HG03571 (cell line): ENCODE measurements around the gene RCCD1.
A peak's percentile ranks its signal among the peaks of the same experiment; 100 is the strongest.

Experiments used
- ATAC-seq: cut with Tn5 transposase; IDR thresholded peaks from one replicate; pipeline ENCODE4 v1.9.1; 2021; ENCODE audit not compliant: unreplicated experiment

The RCCD1 gene

DNA sequence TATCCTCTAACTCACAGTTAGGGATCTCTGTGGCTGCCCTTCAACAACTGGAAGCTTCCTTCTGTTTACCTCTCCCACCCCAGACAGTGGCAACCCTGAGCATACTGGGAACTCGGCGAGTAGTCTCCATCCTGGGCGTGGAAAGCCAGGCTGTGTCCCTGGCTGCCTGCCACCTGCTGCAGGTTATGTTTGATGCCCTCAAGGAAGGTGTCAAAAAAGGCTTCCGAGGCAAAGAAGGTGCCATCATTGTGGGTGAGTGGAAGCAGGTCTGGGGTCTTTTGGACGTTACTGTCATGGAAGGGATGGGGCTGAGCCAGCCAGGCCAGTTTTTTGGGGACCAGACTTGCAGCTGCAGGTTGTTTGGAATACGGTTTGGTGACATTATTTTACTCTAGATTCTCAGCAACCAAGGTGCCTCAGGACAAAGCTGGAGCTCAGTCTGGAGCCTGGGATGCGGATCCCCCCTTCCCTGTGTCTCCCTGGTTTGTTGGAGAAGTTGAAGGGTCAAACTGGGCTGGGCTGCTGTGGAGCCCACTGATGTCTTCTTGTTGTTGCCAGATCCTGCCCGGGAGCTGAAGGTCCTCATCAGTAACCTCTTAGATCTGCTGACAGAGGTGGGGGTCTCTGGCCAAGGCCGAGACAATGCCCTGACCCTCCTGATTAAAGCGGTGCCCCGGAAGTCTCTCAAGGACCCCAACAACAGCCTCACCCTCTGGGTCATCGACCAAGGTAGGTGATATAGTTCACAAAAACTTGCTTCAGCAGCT, 12.1 kb upstream of the RCCD1 start:
- ATAC-seq, result no peak

GRCh38 chr15:90945091-90945490, 9.6 kb upstream of the RCCD1 start:
- no peak for ATAC-seq

- ATAC-seq, result no peak
These were observed 8.1 kb upstream of the RCCD1 start for GRCh38 chr15:90946538-90946937.

- ATAC-seq, result no peak
These were observed 7.6 kb upstream of the RCCD1 start for GRCh38 chr15:90946941-90947576.

GRCh38 chr15:90947577-90948357, 6.9 kb upstream of the RCCD1 start:
- no peak for ATAC-seq

- no peak for ATAC-seq
These were observed 6.2 kb upstream of the RCCD1 start for GRCh38 chr15:90948506-90948905.

DNA sequence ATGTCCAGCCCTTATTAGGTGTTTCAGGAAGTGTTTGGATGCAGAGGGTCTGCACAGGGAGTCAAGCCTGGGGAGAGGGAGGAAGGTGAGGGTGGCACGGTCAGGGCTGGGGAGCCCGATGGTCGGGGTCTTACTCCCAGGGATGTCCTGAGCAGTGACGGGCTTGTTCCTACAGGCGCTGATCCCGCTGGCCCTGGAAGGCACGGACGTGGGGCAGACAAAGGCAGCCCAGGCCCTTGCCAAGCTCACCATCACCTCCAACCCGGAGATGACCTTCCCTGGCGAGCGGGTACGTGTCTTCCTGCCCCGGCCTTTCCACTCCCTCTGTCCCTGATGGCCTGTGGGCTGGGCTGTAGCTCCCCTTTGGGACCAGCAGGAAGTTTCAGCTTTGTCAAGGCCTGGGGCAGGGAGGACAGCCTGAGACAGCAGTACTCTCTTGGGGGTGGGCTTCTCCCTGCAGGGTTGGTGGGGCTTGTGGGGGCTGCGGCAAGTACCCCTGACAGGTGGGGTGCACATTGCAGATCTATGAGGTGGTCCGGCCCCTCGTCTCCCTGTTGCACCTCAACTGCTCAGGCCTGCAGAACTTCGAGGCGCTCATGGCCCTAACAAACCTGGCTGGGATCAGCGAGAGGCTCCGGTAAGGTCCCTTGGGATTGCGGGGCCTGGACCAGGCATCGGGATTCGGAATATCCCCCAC, 4.6 kb upstream of the RCCD1 start:
- ATAC-seq, result no peak

- ATAC-seq, result no peak
These were observed 4.0 kb upstream of the RCCD1 start for GRCh38 chr15:90950676-90951075.

- ATAC-seq, result no peak
These were observed 1.6 kb upstream of the RCCD1 start for GRCh38 chr15:90952901-90953677.

- ATAC-seq, result no peak
These were observed 555 bp upstream of the RCCD1 start for GRCh38 chr15:90953947-90954711.

GRCh38 chr15:90955624-90956273, 1.1 kb downstream of the RCCD1 start:
- ATAC-seq, result no peak

GRCh38 chr15:90956274-90957030, 1.8 kb downstream of the RCCD1 start:
- peak; percentile 30 for ATAC-seq

GRCh38 chr15:90957031-90957790, 2.5 kb downstream of the RCCD1 start:
- ATAC-seq, result no peak

GRCh38 chr15:90957791-90958190, 3.1 kb downstream of the RCCD1 start:
- ATAC-seq, result no peak

DNA sequence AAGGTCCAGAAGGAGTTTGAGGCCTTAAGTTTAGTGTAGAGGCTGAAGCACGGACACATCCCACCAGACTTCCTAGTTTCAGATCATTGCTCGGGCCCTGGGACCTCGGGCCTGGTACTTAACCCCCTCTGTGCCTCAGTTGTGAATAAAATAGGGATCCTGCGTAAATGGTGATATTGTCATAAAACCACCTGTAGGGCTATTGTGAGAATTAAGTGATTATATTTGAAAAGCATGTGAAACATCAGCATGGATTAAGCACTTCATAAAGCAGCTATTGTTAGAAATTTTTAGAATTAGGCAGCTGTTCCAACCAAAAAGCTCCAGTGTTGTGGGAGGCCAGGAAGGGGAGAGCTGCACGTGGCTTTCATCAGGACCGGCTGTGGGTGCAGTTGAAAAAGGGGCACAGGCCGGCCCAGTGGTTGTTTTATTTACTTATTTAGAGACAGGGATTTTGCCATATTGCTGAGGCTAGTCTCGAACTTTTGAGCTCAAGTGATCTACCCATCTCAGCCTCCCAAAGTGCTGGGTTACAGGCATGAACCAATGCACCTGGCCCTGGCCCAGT, 4.4 kb downstream of the RCCD1 start:
- ATAC-seq, result no peak

GRCh38 chr15:90959894-90960293, 5.2 kb downstream of the RCCD1 start:
- ATAC-seq, result no peak

DNA sequence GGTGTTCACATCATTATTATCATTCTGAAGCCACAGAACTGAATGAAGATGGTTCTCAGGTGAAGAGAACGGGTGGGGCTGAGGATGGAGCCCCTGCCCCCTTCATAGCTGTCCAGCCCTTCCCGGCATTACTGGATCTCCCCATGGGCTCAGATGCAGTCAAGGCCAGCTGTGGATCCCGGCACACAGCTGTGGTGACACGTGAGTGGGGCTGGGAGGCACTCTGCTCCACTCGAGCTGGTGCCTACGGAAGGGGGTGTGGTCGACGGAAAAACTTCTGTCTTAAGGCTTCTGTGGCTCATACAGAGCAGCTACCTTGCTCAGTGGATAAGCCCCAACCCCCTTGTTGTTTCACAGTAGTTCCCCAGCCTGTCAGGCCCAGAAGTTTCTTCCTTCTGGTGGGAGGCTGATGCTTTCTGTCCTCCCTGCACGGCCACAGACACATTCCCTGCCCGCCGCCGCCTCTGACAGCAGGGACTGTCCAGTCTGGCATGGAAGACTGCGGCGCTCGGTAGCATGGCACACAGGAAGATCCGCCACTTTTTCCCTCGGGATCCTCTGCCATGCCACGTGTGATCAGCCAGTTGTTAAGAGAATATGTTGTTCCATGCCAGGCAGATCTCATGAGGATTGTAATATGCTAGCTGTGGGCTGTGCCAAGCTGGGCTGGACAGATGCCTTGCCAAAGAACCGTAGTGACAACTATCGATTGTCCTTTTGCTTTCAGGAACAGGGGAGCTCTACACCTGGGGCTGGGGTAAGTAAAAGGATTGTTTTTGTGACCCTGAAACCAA, 5.8 kb downstream of the RCCD1 start:
- ATAC-seq, result no peak
